NCI-H1436 treated with DMSO at 0.1 percent for 48 hours (cell line): Measurements from ENCODE around the gene ANKS1A.

ENCODE experiments used
- DNase-seq: peaks from one replicate; lab custom pipeline; 2025; lab: John Stamatoyannopoulos, UW

ANKS1A gene

DNA sequence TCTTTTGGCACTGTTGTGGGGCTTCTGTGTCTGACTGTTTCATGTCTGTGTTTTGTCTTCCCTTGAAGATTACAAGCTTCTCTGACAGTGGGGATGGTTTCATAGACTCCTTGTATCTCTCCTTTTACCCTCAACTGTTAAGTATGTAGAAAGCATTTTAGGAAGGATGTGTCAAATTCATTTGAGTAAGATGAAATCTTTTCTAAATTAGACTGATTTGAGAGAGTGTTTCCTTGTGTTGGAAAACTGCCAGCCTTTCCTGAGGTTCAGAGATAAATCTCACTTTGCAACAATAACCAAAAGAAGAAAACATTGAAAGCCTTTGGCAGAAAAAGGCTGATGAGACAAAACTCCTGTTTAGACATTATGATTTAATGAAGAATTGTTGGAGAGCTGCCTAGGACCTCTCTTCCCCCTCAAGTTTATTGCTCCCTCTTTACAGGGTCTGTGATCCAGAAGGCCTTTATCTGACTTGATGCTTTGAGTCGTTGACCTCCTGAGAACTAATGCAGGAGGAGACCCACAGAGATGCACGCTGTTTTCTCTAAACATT is 68.3 kb downstream of the ANKS1A start:
- no peak for DNase-seq

DNA sequence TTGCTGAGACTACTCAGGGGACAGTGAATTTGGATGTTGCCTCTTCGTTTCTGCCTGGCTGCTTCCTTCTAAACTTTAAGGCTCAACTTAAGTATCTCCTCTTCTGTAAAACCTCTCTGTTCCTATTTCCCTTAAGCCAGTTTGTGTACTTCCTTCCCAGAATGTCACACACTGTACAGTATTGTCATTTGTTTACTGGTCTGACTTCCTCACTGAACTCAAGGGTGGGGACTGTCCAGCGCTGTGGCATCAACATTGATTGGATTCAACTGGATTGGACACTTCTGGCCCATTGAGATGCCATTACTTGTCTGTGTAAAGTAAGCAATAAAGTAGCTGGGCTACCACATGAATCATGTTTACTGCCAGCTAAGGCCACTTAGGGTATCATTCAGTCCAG is 69.7 kb downstream of the ANKS1A start:
- no peak for DNase-seq

- DNase-seq = no peak
Measured at GRCh38 chr6:34959224-34959623, 70.2 kb downstream of the ANKS1A start.

GRCh38 chr6:34961082-34961481 is 72.0 kb downstream of the ANKS1A start:
- no peak for DNase-seq

- no peak for DNase-seq
Measured at GRCh38 chr6:34961574-34961973, 72.5 kb downstream of the ANKS1A start.

DNA sequence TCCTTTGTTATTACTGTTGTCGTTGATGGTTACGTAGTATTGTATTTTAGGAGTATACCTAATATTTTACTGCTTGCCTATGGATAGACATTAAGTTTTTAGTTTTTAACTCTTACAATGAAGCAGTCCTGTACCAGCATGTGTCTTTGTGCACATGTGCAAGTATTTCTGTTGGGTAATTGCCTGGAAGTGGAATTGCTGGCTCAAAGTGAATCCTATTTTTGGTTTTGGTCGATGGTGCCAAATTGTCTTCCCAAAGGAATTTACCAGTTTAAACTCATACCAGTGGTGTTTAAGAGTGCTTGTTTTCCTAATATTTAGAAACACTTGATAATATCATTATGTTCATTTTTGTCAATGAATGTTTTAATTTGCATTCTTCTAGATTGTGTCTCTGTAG is 75.5 kb downstream of the ANKS1A start:
- DNase-seq = no peak

- no peak for DNase-seq
Measured at GRCh38 chr6:34967461-34967860, 78.4 kb downstream of the ANKS1A start.

- DNase-seq = no peak
Measured at GRCh38 chr6:34969662-34970265, 80.7 kb downstream of the ANKS1A start.

DNA sequence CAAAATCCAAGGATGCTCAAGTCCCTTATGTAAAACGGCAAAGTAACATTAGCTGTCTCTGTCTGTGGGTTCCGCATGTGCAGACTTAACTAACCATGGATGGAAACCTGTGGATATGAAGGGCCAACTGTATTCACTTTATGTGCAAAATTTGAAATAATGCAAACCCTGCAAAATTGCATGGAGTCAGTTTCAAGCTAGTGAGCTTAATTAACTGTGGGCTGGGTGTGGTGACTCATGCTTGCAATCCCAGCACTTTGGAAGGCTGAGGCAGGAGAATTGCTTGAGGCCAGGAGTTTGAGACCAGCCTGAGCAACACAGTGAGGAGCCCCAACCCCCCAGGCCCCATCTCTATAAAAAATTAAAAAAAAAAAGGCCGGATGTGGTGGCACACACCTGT is 81.4 kb downstream of the ANKS1A start:
- DNase-seq = no peak

GRCh38 chr6:34970957-34971356 is 81.9 kb downstream of the ANKS1A start:
- DNase-seq = no peak

DNA sequence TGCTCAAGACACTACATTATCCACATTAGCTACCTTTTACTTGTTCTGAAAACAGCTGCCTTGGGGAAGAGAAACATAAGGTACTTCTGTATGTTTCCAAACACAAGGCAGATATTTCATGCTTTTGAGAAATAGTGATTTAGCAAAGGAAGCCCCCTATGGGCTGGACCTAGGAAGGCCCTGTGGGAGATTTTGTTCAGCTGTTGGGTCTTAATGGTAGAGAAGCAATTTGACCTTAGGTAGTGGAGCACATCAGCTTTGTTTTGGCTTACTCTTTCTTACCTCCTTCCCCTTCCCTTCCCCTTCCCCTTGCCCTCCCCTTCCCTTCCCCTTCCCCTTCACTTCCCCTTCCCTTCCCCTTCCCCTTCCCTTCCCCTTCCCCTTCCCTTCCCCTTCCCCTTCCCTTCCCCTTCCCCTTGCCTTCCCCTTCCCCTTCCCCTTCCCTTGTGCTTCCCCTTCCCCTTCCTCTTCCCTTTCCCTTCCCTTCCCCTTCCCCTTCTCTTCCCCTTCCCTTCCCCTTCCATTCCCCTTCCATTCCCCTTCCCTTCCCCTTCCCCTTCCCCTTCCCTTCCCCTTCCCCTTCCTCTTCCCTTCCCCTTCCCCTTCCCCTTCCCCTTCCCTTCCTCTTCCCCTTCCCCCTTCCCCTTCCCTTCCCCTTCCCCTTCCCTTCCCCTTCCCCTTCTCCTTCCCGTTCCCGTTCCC is 84.6 kb downstream of the ANKS1A start:
- DNase-seq = no peak

DNA sequence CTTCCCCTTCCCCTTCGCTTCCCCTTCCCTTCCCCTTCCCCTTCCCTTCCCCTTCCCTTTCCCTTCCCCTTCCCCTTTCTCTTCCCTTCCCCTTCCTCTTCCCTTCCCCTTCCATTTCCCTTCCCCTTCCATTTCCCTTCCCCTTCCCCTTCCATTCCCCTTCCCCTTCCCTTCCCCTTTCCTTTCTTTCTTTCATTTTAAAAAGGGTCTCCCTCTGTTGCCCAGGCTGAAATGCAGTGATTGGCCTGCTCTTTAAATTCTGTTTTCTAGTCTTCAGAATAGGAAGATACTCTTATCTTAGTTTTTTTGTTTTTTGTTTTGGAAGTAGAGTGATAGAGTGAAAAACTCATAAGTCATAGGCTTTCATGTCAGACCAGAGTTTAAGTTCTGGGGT is 85.2 kb downstream of the ANKS1A start:
- no peak for DNase-seq

DNA sequence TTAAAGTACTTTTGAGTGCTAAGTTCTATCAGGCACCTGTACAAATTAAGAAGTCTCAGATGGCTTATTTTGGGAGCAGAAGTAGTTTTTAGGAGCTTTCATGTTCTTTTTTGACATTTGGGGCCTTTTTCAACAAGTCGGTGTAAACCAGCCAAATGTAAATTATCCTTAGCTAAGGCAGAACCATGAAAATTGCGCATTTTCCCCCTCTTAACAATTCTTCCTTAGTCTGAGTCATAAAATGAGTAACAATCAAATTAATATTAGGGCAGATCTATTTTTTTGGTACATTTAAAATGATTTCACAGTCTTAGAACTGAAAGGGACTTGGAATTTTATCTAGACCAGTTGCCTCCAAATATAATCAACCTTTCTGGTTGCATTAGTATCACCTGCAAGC is 87.2 kb downstream of the ANKS1A start:
- DNase-seq = no peak

DNA sequence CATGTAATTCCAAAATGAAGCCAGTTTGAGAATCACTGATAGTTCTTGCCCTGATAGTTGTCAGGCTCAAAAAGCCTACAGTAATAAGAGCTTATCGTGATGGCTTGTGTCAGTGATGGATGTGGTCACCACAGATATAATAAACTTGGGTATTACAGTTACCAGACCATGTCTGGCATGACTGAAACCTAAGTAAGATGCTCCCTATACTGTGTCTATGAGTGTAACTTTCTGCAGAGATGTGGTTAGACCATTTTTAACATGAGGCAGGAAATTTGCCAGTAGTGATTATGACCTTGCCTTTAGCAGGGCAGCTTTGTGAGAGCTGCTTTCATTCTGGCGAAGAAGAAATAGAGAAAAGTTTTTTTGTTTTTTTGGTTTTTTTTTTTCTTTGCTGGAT is 90.2 kb downstream of the ANKS1A start:
- DNase-seq = no peak

GRCh38 chr6:34979994-34980393 is 90.9 kb downstream of the ANKS1A start:
- DNase-seq = no peak

- DNase-seq = no peak
Measured at GRCh38 chr6:34981366-34981765, 92.3 kb downstream of the ANKS1A start.

GRCh38 chr6:34981951-34982350 is 92.9 kb downstream of the ANKS1A start:
- DNase-seq = no peak

DNA sequence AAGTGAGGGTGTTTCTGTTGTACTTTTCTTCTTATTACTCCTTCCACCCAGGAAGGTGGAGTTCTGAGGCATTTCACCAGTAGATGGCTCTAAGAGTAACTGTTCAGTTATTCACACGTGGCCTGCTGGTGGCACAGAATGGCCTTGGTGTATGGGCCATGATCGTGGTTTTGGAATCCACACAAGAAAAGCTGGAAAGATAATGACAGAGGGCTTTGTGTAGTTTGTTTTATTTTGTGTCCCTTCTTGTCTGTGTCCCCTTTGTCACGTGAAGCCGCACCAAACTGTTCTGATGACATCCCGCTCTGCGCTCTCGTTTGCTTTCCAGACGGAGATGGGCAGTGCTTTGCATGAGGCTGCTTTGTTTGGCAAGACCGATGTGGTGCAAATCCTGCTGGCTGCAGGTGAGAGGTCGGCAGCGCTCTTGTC is 93.4 kb downstream of the ANKS1A start:
- no peak for DNase-seq

DNA sequence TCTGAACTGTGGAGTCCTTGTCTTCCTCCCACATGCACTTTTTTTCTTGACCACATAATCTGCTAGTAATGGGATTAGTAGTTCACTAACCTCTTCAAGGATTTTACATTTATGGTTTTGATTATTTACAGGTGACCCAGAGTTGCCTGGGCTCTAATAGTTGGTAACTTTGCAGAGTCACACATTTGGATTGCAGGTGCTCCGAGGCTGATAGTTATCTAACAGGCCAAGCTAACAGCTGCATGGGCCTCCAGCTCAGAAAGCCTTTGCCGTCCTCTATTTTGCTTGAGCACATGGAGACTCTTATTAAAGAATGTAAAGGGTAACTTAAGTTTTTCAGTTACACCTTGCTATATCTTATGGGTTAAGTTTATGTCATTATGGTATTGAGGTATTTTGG is 95.4 kb downstream of the ANKS1A start:
- no peak for DNase-seq

DNA sequence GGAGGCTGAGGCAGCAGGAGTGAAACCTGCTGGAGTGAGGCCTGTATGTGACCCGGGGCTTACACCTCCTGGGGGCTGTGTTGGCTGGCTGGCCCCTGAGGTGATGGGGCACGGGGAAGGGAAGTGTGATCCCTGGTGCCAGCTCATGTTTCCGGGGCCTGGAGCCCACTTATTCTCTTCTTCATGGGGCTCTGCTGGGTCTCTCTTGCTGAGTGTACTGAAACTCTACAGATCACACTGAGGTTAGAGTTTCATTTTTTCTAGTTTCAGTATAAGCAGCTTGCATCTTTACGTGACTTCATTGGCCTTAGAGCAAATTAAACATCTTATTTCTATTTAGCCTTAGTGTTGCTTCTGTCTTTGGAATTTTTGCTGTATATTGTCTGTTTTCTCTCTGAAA is 96.2 kb downstream of the ANKS1A start:
- DNase-seq = no peak

GRCh38 chr6:34986845-34987246 is 97.8 kb downstream of the ANKS1A start:
- peak; percentile 58 for DNase-seq

DNA sequence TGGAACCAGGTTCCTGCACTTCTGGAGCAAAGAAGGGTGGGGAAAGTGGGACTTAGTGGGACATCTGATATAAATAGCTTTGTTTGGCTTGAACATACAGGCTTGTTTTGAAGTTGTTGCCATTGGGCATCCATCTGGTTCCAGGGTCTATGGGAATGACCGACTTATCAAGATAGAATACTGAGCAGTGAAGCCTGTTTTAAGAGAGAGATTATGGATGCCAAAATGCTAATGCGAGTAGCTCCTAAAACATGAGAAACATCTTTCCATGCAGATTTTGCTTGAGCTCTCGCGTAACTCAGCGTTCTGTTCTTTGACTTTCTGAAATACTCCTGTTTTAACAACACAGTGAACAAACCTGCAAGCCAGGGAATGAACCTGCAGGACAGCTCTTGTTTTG is 98.5 kb downstream of the ANKS1A start:
- no peak for DNase-seq

- DNase-seq = no peak
Measured at GRCh38 chr6:34990971-34991560, 102.0 kb downstream of the ANKS1A start.
